Raji (cell line): Measurements from ENCODE around the gene SYNGR1.

Experiments
- POLR2A ChIP-seq: IDR thresholded peaks from 2 replicates; pipeline ENCODE4 v1.6.1; 2011; ENCODE audit warnings: low read depth, low read length, control low read depth; ENCODE audit not compliant: insufficient read depth

The SYNGR1 gene

GRCh38 chr22:39426380-39427043 is 76.7 kb downstream of the SYNGR1 start:
- no peak for TF ChIP-seq POLR2A

GRCh38 chr22:39427751-39428596 is 78.2 kb downstream of the SYNGR1 start:
- no peak for TF ChIP-seq POLR2A

GRCh38 chr22:39428597-39429071 is 78.8 kb downstream of the SYNGR1 start:
- no peak for TF ChIP-seq POLR2A

GRCh38 chr22:39429186-39429585 is 79.4 kb downstream of the SYNGR1 start:
- no peak for TF ChIP-seq POLR2A

- TF ChIP-seq POLR2A: no peak
These were observed 80.3 kb downstream of the SYNGR1 start for GRCh38 chr22:39429916-39430575.

- TF ChIP-seq POLR2A: no peak
These were observed 80.9 kb downstream of the SYNGR1 start for GRCh38 chr22:39430576-39431150.

- TF ChIP-seq POLR2A: no peak
These were observed 81.5 kb downstream of the SYNGR1 start for GRCh38 chr22:39431216-39431801.

GRCh38 chr22:39431821-39432251 is 82.0 kb downstream of the SYNGR1 start:
- no peak for TF ChIP-seq POLR2A

GRCh38 chr22:39432361-39432811 is 82.6 kb downstream of the SYNGR1 start:
- no peak for TF ChIP-seq POLR2A

- TF ChIP-seq POLR2A: no peak
These were observed 83.9 kb downstream of the SYNGR1 start for GRCh38 chr22:39433476-39434242.

GRCh38 chr22:39434243-39434653 is 84.5 kb downstream of the SYNGR1 start:
- TF ChIP-seq POLR2A: no peak

- TF ChIP-seq POLR2A: no peak
These were observed 84.9 kb downstream of the SYNGR1 start for GRCh38 chr22:39434721-39435120.
